PC-3 (cell line): ENCODE measurements around the gene COLGALT1. TPM values are rescaled to one million over a fixed set of nuclear protein-coding genes. Genes with fewer than 3 reads are reported as not detected.

Source experiments
- ATAC-seq: fragments of 200-7000 bp; cut with Tn5 transposase; 2 replicates; pipeline ENCODE4 v1.9.1; 2020; ENCODE audit warnings: mild to moderate bottlenecking, moderate library complexity
- BruUV-seq: library from RNA; stranded (reverse); fragments of 400-500 nt; replicated peaks from 2 replicates; lab custom pipeline; 2021; lab: Mats Ljungman, UMichigan
- CTCF ChIA-PET: fragments of 300-600 bp; sonication (Branson Sonifier 250); formaldehyde crosslinking; loops from one replicate; lab custom pipeline; 2022; ENCODE audit warnings: antibody characterized with exemption; lab: Charles Lee
- POLR2A ChIA-PET: fragments of 300-600 bp; sonication (Branson Sonifier 250); formaldehyde crosslinking; loops from one replicate; lab custom pipeline; 2022; ENCODE audit warnings: antibody characterized with exemption; ENCODE audit not compliant: unreplicated experiment; lab: Charles Lee
- DNase-seq: peaks from one replicate; pipeline ENCODE4 v3.0.0-alpha.2; 2015
- H2AFZ ChIP-seq: fragments of 300-600 bp; sonication (generic); 2 replicates; pipeline ENCODE4 v1.6.0; 2016; ENCODE audit warnings: antibody characterized with exemption, low read length
- H3F3A ChIP-seq: fragments of 300-600 bp; sonication (generic); one replicate; pipeline ENCODE4 v1.6.0; 2017; ENCODE audit warnings: antibody characterized with exemption, low read length, control low read depth, mild to moderate bottlenecking; ENCODE audit not compliant: unreplicated experiment
- H3K27ac ChIP-seq: fragments of 300-600 bp; sonication (generic); 2 replicates; pipeline ENCODE4 v1.5.1; 2016; ENCODE audit warnings: mild to moderate bottlenecking, low read length
- H3K27me3 ChIP-seq: fragments of 300-600 bp; sonication (generic); 2 replicates; pipeline ENCODE4 v1.6.1; 2016; ENCODE audit warnings: low read length, mixed read lengths
- H3K36me3 ChIP-seq: fragments of 300-600 bp; sonication (generic); 2 replicates; pipeline ENCODE4 v1.6.1; 2016; ENCODE audit warnings: low read depth, mixed run types, low read length, mixed read lengths
- H3K4me1 ChIP-seq: fragments of 300-600 bp; sonication (generic); 2 replicates; pipeline ENCODE4 v1.5.1; 2016; ENCODE audit warnings: low read length; ENCODE audit not compliant: insufficient read depth
- H3K4me2 ChIP-seq: fragments of 300-600 bp; sonication (generic); 2 replicates; pipeline ENCODE4 v1.6.0; 2016; ENCODE audit warnings: low read length
- H3K4me3 ChIP-seq: fragments of 300-600 bp; sonication (generic); 2 replicates; pipeline ENCODE4 v1.5.1; 2016; ENCODE audit warnings: mild to moderate bottlenecking, low read length, mixed read lengths
- H3K79me2 ChIP-seq: fragments of 300-600 bp; sonication (generic); 2 replicates; pipeline ENCODE4 v1.6.1; 2017; ENCODE audit warnings: low read length, mixed read lengths
- H3K9ac ChIP-seq: fragments of 300-600 bp; sonication (generic); 2 replicates; pipeline ENCODE4 v1.6.0; 2016; ENCODE audit warnings: mild to moderate bottlenecking, low read length
- H3K9me2 ChIP-seq: fragments of 300-600 bp; sonication (generic); replicated peaks from 2 replicates; pipeline ENCODE4 v1.6.1; 2016; ENCODE audit warnings: mixed run types, low read length, mixed read lengths
- H3K9me3 ChIP-seq: fragments of 300-600 bp; sonication (generic); 2 replicates; pipeline ENCODE4 v1.6.1; 2016; ENCODE audit warnings: low read length, mixed read lengths
- H4K20me1 ChIP-seq: fragments of 300-600 bp; sonication (generic); 2 replicates; pipeline ENCODE4 v1.6.1; 2016; ENCODE audit warnings: low read length, mixed read lengths
- EZH2 ChIP-seq: fragments of 300-600 bp; sonication (generic); IDR thresholded peaks from one replicate; pipeline ENCODE4 v1.6.1; 2017; ENCODE audit warnings: antibody characterized with exemption, mild to moderate bottlenecking, low read length; ENCODE audit not compliant: unreplicated experiment
- EZH2phosphoT487 ChIP-seq: fragments of 300-600 bp; sonication (generic); IDR thresholded peaks from 2 replicates; pipeline ENCODE4 v1.6.1; 2018; ENCODE audit warnings: mild to moderate bottlenecking, antibody characterized with exemption, low read length, borderline replicate concordance
- intact Hi-C: fragments of 100-400 bp; cut with micrococcal nuclease; formaldehyde crosslinking; loops from 2 replicates; pipeline ENCODE4 v1.9.0; 2023
- total RNA-seq: library from RNA; depleted of rRNA; stranded (reverse); fragments of >200 nt; gene quantifications from 2 replicates; pipeline ENCODE4 v1.2.3, GENCODE V29; 2014
- TF ChIP-seq, protein P1 (sequence below): fragments of 300-600 bp; sonication (generic); conservative IDR thresholded peaks from 2 replicates; pipeline ENCODE4 v1.5.1; 2017; ENCODE audit warnings: antibody characterized with exemption, low read depth, mild to moderate bottlenecking, low read length

COLGALT1 gene
- total RNA-seq, 1 experiment from 2014 or later, result 80.7 TPM

DNA sequence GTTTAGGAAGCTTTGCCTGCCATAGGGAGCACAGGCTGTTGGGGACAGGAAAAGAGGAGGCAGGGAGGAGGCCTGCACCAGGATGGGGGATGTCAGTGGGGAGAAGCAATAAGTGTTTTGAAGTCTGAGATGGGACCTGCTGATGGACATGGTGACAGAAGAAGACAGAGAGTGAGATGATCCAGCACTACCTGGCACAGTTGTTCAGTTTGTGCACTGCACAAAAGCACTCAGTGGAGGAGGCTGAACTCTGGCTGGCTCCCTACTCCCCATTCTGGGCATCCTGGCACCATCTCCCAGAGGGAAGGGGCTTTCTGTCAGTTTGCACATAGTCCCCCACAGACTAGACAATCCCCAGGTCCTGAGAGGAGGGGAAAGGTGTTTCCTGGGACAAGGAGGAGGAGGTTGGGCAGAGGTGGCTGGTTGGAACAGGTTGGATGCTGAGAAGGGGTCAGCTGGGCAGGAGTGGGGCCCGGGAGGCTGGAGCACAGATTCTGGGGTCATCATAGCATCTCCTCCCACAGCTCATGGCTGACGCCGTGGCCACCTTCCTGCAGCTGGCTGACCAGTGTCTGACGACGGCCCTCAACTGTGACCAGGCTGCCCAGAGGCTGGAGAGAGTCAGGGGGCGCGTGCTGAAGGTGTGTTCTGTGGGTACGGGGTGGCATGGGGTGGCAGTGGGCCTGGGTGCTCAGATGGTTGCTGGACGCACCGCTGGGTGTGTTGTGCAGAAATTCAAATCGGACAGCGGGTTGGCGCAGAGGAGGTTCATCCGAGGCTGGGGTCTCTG, 12.5 kb upstream of the COLGALT1 start:
- H3K4me2 ChIP-seq, result no peak overlapping the region
- TF ChIP-seq EZH2phosphoT487, result no peak
- TF ChIP-seq, protein P1, sequence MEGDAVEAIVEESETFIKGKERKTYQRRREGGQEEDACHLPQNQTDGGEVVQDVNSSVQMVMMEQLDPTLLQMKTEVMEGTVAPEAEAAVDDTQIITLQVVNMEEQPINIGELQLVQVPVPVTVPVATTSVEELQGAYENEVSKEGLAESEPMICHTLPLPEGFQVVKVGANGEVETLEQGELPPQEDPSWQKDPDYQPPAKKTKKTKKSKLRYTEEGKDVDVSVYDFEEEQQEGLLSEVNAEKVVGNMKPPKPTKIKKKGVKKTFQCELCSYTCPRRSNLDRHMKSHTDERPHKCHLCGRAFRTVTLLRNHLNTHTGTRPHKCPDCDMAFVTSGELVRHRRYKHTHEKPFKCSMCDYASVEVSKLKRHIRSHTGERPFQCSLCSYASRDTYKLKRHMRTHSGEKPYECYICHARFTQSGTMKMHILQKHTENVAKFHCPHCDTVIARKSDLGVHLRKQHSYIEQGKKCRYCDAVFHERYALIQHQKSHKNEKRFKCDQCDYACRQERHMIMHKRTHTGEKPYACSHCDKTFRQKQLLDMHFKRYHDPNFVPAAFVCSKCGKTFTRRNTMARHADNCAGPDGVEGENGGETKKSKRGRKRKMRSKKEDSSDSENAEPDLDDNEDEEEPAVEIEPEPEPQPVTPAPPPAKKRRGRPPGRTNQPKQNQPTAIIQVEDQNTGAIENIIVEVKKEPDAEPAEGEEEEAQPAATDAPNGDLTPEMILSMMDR, result no peak
- no peak for TF ChIP-seq EZH2
- H3K27me3 ChIP-seq, result no peaks in the 10 kb centered on the region
- H3K9ac ChIP-seq, result no peak overlapping the region
- DNase-seq (no peak), ATAC-seq (no peak)
- BruUV-seq, result no TSS peak
- H4K20me1 ChIP-seq, result no peaks in the 10 kb centered on the region
- H3F3A ChIP-seq, result no peaks in the 10 kb centered on the region
- no peak overlapping the region for H3K4me3 ChIP-seq
- no peak overlapping the region for H3K27ac ChIP-seq
- H2AFZ ChIP-seq, result no peak overlapping the region
- intact Hi-C loops, result no loop called here
- no peaks in the 10 kb centered on the region for H3K9me3 ChIP-seq
- ChIA-PET POLR2A (no interaction called here), CTCF (no interaction called here)
- H3K4me1 ChIP-seq, result peaks cover 6% of the 10 kb centered on the region; the same call in 1 of the 2 replicates
- no peaks in the 10 kb centered on the region for H3K79me2 ChIP-seq
- H3K9me2 ChIP-seq, result no peaks in the 10 kb centered on the region
- no peaks in the 10 kb centered on the region for H3K36me3 ChIP-seq

DNA sequence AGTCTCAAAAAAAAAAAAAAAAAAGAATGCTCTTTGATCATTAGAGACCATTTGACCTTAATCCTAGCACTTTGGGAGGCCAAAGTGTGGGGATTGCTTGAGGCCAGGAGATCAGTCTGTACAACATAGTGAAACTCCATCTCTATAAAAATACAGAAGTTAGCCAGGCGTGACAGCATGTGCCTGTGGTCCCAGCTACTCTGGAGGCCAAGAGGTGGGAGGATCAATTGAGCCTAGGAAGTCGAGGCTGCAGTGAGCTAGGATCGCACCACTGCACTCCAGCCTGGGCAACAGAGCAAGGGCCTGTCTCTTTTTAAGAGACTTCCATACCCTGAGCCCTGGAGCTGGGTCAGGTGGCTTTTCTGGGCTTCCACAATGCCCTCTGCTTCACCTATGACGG, 11.5 kb upstream of the COLGALT1 start:
- Histone ChIP-seq H2AFZ (no peak overlapping the region), H4K20me1 (no peaks in the 10 kb centered on the region), H3K27ac (no peak overlapping the region), H3K4me1 (peaks cover 1% of the 10 kb centered on the region; the same call in 1 of the 2 replicates), H3K79me2 (no peaks in the 10 kb centered on the region), H3K9me2 (no peaks in the 10 kb centered on the region), H3K9ac (no peak overlapping the region), H3F3A (no peaks in the 10 kb centered on the region), H3K4me3 (no peak overlapping the region), H3K36me3 (no peaks in the 10 kb centered on the region), H3K4me2 (no peak overlapping the region), H3K27me3 (no peaks in the 10 kb centered on the region), H3K9me3 (no peaks in the 10 kb centered on the region)
- ChIA-PET CTCF (no interaction called here), POLR2A (no interaction called here)
- TF ChIP-seq, protein P1, result no peak
- no peak for TF ChIP-seq EZH2phosphoT487
- no peak for TF ChIP-seq EZH2
- BruUV-seq, result no TSS peak
- DNase-seq (no peak), ATAC-seq (no peak)
- intact Hi-C loops, result no loop called here

DNA sequence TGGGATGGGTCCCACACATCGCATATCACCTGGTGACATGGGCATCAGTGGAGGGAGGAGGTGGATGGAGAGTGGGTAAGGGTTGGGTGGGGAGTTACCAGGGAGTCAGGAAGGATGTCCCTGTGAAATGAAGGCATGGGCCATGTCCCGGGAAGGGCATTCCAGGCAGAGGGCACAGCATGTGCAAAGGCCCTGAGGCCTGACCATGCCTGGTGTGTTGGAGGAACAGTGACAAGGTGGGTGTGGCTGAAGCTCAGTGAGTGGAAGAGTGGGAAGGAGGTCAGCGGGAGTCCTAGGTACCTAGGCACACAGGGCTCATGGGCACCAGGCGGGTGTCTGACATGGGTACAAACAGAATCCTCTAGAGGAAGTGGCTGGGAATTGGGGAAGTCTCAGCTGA, 11.0 kb upstream of the COLGALT1 start:
- Histone ChIP-seq H3K9me2 (no peaks in the 10 kb centered on the region), H3K36me3 (no peaks in the 10 kb centered on the region), H4K20me1 (no peaks in the 10 kb centered on the region), H3K9me3 (no peaks in the 10 kb centered on the region), H3K4me3 (no peak overlapping the region), H3K4me1 (no peaks in the 10 kb centered on the region), H3K79me2 (no peaks in the 10 kb centered on the region), H3K27ac (no peak overlapping the region), H3K27me3 (no peaks in the 10 kb centered on the region), H3K4me2 (no peak overlapping the region), H3K9ac (no peak overlapping the region), H3F3A (no peaks in the 10 kb centered on the region), H2AFZ (no peak overlapping the region)
- no peak for DNase-seq
- POLR2A ChIA-PET, result no interaction called here
- ATAC-seq, result no peak
- intact Hi-C loops, result no loop called here
- no peak for TF ChIP-seq EZH2
- TF ChIP-seq EZH2phosphoT487, result no peak
- TF ChIP-seq, protein P1, result no peak
- BruUV-seq, result no TSS peak
- CTCF ChIA-PET, result no interaction called here
